ENCODE data around the gene COG1. TPM values are rescaled to one million over a fixed set of nuclear protein-coding genes. Genes with fewer than 3 reads are reported as not detected.

COG1 gene
- polyA plus RNA-seq, 1 of the 3 experiments (the other 2 are of a cell fraction) = 52.8 TPM

- CTCF ChIA-PET = interaction anchor here (1.0 to 14.9 kb wide), 7 partner anchors 15 to 467 kb away, joined by 3 to 501 read pairs (median 4); no protein-coding TSS in a partner anchor
- no peak overlapping the region; a peak in 1 of 4 replicates for H3K4me3 ChIP-seq (ENCODE audit: low read depth in 2 of 2, low read length in 1 of 2)
Measured at GRCh38 chr17:73194514-73195222, 1.8 kb downstream of the COG1 start.

DNA sequence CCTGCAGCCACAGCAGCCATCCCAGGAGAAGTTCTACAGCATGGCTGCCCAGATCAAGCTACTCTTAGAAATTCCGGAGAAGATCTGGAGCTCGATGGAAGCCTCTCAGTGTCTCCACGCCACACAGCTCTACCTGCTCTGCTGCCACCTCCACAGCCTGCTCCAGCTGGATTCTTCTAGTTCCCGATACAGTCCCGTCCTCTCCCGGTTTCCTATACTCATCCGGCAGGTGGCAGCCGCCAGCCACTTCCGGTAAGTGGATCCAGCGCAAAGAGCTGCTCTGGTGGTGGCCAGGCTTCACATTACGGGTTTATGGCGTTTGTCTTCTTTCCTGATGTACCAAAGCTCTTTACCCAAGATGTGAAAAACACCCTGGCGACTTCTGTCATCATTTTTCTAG, 3.6 kb downstream of the COG1 start:
- Histone ChIP-seq H3K9ac (no peak overlapping the region), H3K9me2 (no peaks in the 10 kb centered on the region), H3K4me2 (no peak overlapping the region), H3K4me1 (ENCODE audit: control insufficient read depth in 1 of 2, insufficient read depth in 2 of 2, low read depth in 1 of 2, low read length in 1 of 2) (peaks cover 5 to 8% of the 10 kb centered on the region in 2 experiments; a peak in 2 of 4 replicates), H3F3A (replicated peaks; ENCODE audit: insufficient read depth) (peaks cover 11% of the 10 kb centered on the region), H3K9me3 (no peaks in the 10 kb centered on the region), H3K4me3 (ENCODE audit: low read depth in 2 of 2, low read length in 1 of 2) (no peak overlapping the region), H3K27me3 (ENCODE audit: insufficient read depth) (no peaks in the 10 kb centered on the region), H2AFZ (ENCODE audit: low read depth) (no peak overlapping the region), H3K79me2 (ENCODE audit: insufficient read depth) (peaks cover 55% of the 10 kb centered on the region), H3K36me3 (replicated peaks in 1 of 2; ENCODE audit: control insufficient read depth in 1 of 2, insufficient read depth in 2 of 2, low read length in 1 of 2) (peaks cover 51 to 58% of the 10 kb centered on the region in 2 experiments), H4K20me1 (ENCODE audit: insufficient read depth) (no peaks in the 10 kb centered on the region), H3K27ac (ENCODE audit: low read depth in 2 of 2, low read length in 1 of 2) (no peak overlapping the region)
- ChIA-PET CTCF (interaction anchor here (0.7 to 2.9 kb wide), 10 partner anchors 11 to 639 kb away, joined by 3 to 12 read pairs (median 4); no protein-coding TSS in a partner anchor), POLR2A (no interaction called here)
- no peak for TF ChIP-seq FOXJ3 (CRISPR knock-in tag; IDR thresholded peaks at IDR 0.05)
- no peak for TF ChIP-seq ELF1 (IDR thresholded peaks at IDR 0.05)
- TF ChIP-seq GATA2 (CRISPR knock-in tag; IDR thresholded peaks at IDR 0.05) = no peak
- TF ChIP-seq MEF2A (IDR thresholded peaks at IDR 0.05; ENCODE audit: borderline replicate concordance, low read depth) = no peak
- TF ChIP-seq, protein P1, sequence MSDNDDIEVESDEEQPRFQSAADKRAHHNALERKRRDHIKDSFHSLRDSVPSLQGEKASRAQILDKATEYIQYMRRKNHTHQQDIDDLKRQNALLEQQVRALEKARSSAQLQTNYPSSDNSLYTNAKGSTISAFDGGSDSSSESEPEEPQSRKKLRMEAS (IDR thresholded peaks at IDR 0.05; ENCODE audit: low read depth) = no peak
- TF ChIP-seq SIN3A (IDR thresholded peaks at IDR 0.05; ENCODE audit: borderline replicate concordance, low read depth, low read length) = no peak
- no peak for TF ChIP-seq SMC3 (IDR thresholded peaks at IDR 0.05; ENCODE audit: low read depth, low read length)
- TF ChIP-seq FOSL2 (IDR thresholded peaks at IDR 0.05; ENCODE audit: borderline replicate concordance, low read depth) = no peak
- WGBS (ENCODE audit: low lambda C conversion rate) = 84% methylated on average over 12 of the region's 13 CpGs
- DNase-seq = no peak

More at GRCh38 chr17:73194514-73195222, 1.8 kb downstream of the COG1 start:
- no peak for TF ChIP-seq MXI1 (IDR thresholded peaks at IDR 0.05; ENCODE audit: low read depth, low read length)
- no peak for TF ChIP-seq YY1 (IDR thresholded peaks at IDR 0.05; ENCODE audit: low read depth)
- 0 out of 2 replicates have a peak, but pooled peaks have one; percentile 10 for TF ChIP-seq FOSL2 (IDR thresholded peaks at IDR 0.05; ENCODE audit: borderline replicate concordance, low read depth)
- TF ChIP-seq, protein P1 (IDR thresholded peaks at IDR 0.05; ENCODE audit: low read depth) = peak; percentile 52; the same call in 1 of the 2 replicates
- WGBS (ENCODE audit: low lambda C conversion rate) = 79% methylated on average over 22 of the region's 22 CpGs
- Histone ChIP-seq H3K9me2 (no peaks in the 10 kb centered on the region), H3K79me2 (ENCODE audit: insufficient read depth) (peaks cover 55% of the 10 kb centered on the region), H4K20me1 (ENCODE audit: insufficient read depth) (no peaks in the 10 kb centered on the region), H3K27ac (ENCODE audit: low read depth in 2 of 2, low read length in 1 of 2) (peak overlapping the region in 1 of 2 experiments; percentile 33; a peak in 1 of 4 replicates), H3K4me2 (peak overlapping the region; percentile 46), H3K36me3 (replicated peaks in 1 of 2; ENCODE audit: control insufficient read depth in 1 of 2, insufficient read depth in 2 of 2, low read length in 1 of 2) (peaks cover 32 to 40% of the 10 kb centered on the region in 2 experiments), H3K9me3 (no peaks in the 10 kb centered on the region), H2AFZ (ENCODE audit: low read depth) (no peak overlapping the region), H3K4me1 (ENCODE audit: control insufficient read depth in 1 of 2, insufficient read depth in 2 of 2, low read depth in 1 of 2, low read length in 1 of 2) (peaks cover 5 to 8% of the 10 kb centered on the region in 2 experiments; a peak in 2 of 4 replicates), H3K27me3 (ENCODE audit: insufficient read depth) (no peaks in the 10 kb centered on the region), H3F3A (replicated peaks; ENCODE audit: insufficient read depth) (peaks cover 11% of the 10 kb centered on the region), H3K9ac (no peak overlapping the region)
- no peak for DNase-seq
- POLR2A ChIA-PET = interaction anchor here (0.6 kb wide), 1 partner anchor 61 kb away, joined by 4 read pairs; no protein-coding TSS in a partner anchor
